Measurements from ENCODE around the gene CTBP1.

The CTBP1 gene

GRCh38 chr4:1193206-1194009, 55.5 kb downstream of the CTBP1 start:
- DNase-seq, result no peak

- DNase-seq, result no peak
Measured at GRCh38 chr4:1192493-1193205, 56.3 kb downstream of the CTBP1 start.

DNA sequence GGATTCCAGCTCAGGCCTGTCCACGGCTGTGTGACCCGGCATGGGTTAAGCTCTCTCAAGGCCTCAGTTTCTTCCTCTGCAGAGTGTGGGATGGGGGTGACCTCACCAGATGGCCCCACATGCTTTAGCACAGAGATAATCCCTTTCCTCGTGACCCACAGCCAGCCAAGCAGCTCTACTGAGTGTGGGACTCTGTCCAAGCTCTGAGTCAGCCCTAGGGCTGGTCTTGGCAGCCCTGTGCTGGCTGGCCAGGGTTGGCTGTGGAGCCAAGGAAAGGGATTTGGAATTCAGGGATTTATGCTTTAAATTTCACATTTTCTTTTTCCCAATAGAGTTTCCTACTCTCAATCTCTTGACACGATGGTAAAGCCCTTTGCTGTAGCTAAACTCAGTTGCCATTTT, 56.8 kb downstream of the CTBP1 start:
- peak; percentile 57 for DNase-seq

- DNase-seq, result no peak
Measured at GRCh38 chr4:1191621-1192020, 57.3 kb downstream of the CTBP1 start.

DNA sequence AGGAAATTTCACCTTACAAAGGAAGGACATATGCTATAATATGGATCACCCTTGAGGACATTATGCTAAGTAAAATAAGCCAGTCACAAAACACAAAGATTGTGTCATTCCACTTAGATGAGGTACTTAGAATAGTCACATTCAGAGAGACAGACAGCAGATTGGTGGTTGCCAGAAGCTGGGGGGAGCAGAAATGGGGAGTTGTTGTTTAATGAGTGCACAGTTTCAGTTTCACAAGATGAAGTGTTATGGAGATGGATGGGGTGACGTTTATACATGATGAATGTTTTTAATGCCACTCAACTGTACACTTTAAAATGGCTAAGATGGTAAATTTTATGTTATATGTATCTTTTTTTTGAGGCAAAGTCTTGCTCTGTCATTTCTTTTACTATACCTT, 61.7 kb downstream of the CTBP1 start:
- no peak for DNase-seq

DNA sequence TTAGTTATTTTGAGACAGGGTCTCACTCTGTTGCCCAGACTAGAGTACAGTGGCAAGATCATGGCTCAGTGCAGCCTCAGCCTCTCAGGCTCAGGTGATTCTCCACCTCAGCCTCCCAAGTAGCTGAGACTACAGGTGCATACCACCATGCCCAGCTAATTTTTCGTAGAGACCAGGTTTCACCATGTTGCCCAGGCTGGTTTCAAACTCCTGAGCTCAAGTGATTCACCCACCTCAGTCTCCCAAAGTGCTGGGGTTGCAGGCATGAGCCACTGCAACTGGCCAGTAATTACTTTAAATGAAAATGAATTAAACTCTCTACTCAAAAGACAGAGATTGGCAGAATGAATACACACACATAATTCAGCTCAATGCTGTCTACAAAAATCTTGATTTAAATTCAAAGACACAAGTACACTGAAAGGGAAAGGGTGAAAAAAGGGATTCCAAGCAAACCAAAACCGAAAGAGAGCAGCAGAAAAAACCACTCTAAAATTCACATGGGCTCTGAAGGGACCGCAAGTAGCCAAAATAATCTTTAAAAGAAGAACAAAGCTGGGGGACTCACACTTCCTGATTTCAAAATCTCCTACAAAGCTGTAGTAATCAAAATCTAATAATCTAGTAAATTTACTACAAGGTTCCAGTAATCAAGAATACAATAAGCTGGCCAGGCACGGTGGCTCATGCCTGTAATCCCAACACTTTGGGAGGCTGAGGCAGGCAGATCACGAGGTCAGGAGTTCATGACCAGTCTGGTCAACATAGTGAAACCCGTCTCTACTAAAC, 64.8 kb downstream of the CTBP1 start:
- DNase-seq, result no peak

- DNase-seq, result no peak
Measured at GRCh38 chr4:1182313-1182712, 66.6 kb downstream of the CTBP1 start.

DNA sequence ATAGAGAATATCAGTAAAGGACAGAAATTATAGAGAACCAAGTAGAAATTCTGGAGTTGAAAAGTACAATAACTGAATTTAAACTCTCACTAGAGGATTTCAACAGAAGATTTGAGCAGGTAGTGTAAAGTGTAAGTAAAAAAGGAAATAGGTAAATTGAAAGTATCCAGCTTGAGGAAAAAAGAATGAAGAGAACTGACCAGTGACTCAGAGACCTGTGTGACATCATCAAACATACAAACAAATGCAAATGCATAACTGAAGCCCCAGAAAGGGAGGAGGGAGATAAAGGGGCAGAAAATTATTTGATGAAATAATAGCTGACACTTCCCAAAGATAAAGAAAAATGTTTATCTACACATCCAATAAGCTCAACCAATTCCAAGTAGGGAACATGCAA, 68.3 kb downstream of the CTBP1 start:
- no peak for DNase-seq

DNA sequence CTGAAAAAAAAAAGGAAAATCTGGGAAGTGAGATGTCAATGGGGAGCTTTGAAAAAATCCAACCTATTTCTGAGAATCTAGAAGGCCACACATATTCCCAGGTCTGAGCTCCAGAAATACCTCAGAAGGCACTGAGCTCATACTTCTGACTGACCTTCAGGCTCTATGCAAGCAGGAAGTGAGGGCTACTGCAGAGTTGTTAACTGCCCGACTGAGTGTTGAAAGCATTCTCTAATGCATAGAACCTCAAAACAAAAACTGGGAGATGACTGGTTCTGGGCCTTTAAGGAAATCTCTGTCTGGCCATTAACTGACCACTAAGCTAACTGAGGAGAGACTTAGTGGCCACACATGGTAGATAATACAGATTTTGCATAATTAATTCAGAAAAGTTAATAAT, 69.0 kb downstream of the CTBP1 start:
- DNase-seq, result no peak

DNA sequence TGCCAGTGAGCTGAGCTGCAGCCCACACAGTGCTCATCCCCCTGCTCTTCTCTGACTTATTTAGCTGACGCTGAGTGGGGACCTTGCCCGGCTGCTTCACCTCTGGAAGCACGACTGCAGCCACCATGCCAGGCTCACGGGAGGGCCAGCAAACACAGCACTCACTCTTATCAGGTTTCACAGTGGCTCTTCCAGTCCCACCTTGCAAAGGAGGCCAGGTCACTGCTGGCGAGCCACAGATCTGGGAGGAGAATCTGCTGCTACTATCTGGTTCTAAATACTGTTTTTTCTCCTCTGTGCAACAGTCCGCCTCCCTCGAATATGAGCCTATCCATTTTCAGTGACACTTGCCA, 69.9 kb downstream of the CTBP1 start:
- no peak for DNase-seq

- no peak for DNase-seq
Measured at GRCh38 chr4:1178300-1179088, 70.4 kb downstream of the CTBP1 start.

GRCh38 chr4:1177274-1178141, 71.4 kb downstream of the CTBP1 start:
- DNase-seq, result no peak

- no peak for DNase-seq
Measured at GRCh38 chr4:1176398-1177273, 72.3 kb downstream of the CTBP1 start.

- no peak for DNase-seq
Measured at GRCh38 chr4:1175635-1176229, 73.2 kb downstream of the CTBP1 start.

- DNase-seq, result no peak
Measured at GRCh38 chr4:1174941-1175634, 73.8 kb downstream of the CTBP1 start.

- peak; percentile 48 for DNase-seq
Measured at GRCh38 chr4:1172971-1173757, 75.8 kb downstream of the CTBP1 start.

DNA sequence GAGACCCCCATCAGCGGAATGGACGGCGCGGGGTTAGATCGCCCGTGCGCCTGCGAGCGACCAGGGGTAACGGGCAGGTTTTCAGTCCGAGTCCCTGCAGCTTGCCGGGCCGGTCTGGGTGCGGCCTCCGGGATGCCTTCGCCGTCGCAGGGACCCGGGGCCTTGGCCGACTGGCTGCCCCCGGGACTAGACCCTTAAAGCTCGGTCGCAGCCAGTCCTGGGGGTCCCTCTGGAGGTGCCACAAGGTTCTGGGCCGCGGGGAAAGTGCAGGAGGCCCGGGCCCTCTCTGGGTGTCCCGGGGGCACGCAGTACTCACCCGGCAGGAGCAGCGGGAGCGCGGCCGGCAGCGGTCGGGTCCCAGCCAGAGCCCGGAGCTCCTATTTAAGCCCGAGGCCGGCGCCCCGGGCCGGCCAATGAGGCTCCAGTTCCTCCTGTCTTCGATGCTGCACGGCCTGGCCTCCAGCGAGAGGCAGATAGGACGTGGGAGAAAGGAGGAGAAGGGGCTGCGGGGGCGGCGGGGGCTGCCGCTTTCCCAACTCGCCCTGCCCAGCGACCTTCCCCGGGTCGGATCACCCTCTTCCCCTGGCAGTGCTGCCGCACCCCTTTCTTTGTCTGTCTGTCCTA, 76.6 kb downstream of the CTBP1 start, which contains the start of gene SPON2:
TSS of gene SPON2 (minus strand) at position 356 of the 624 bp plus-strand sequence.
- DNase-seq, result peak; percentile 49

All from DMS53 (cell line).